K562 (cell line): ENCODE measurements around the gene COLQ. TPM values are rescaled to one million over a fixed set of nuclear protein-coding genes. Genes with fewer than 3 reads are reported as not detected.
A peak's percentile ranks its signal among the peaks of the same experiment; 100 is the strongest.

Source experiments
- C11orf30 ChIP-seq: fragments of 450-650 bp; IDR thresholded peaks from 2 replicates; pipeline ENCODE4 v1.6.1; 2016; ENCODE audit warnings: low read depth, mild to moderate bottlenecking
- ESRRA ChIP-seq: fragments of 450-650 bp; IDR thresholded peaks from 2 replicates; pipeline ENCODE4 v1.6.1; 2014; ENCODE audit warnings: low read depth, mild to moderate bottlenecking, moderate library complexity, borderline replicate concordance
- ETV5 ChIP-seq: sonication (generic); formaldehyde crosslinking; IDR thresholded peaks from 2 replicates; pipeline ENCODE4 v1.4.0; 2020; ENCODE audit warnings: low read depth, mild to moderate bottlenecking, missing genetic modification reagents
- FOS ChIP-seq: IDR thresholded peaks from 3 replicates; pipeline ENCODE4 v1.6.1; 2011; ENCODE audit not compliant: insufficient read length; ENCODE audit errors: extremely low read depth
- HINFP ChIP-seq: fragments of 450-650 bp; conservative IDR thresholded peaks from 2 replicates; pipeline ENCODE4 v1.6.1; 2016; ENCODE audit warnings: missing genetic modification characterization, low read depth, mild to moderate bottlenecking, control low read depth, missing compliant biosample characterization
- KDM5B ChIP-seq: fragments of 200-600 bp; sonication (generic); IDR thresholded peaks from 2 replicates; pipeline ENCODE4 v1.6.1; 2012; ENCODE audit warnings: low read depth, mild to moderate bottlenecking, moderate library complexity, low read length, control low read depth, inconsistent platforms; ENCODE audit not compliant: insufficient replicate concordance
- MCM7 ChIP-seq, 2 experiments: fragments of 450-650 bp; IDR thresholded peaks; 2 replicates each; pipeline ENCODE4 v1.6.1; 2016 to 2018
- NCOA6 ChIP-seq: fragments of 450-650 bp; IDR thresholded peaks from 2 replicates; pipeline ENCODE4 v1.6.1; 2017; ENCODE audit warnings: mild to moderate bottlenecking
- NCOR1 ChIP-seq: fragments of 450-650 bp; IDR thresholded peaks from 2 replicates; pipeline ENCODE4 v1.6.1; 2016; ENCODE audit warnings: mild to moderate bottlenecking, moderate library complexity
- PREB ChIP-seq: sonication (generic); formaldehyde crosslinking; IDR thresholded peaks from 2 replicates; pipeline ENCODE4 v1.8.1; 2023; ENCODE audit warnings: mild to moderate bottlenecking, missing genetic modification reagents
- SIX5 ChIP-seq, 2 experiments: IDR thresholded peaks; 2 replicates each; pipeline ENCODE4 v1.6.1; 2011; ENCODE audit warnings: low read length in 2 of 2, borderline replicate concordance in 1 of 2, low read depth in 1 of 2, mild to moderate bottlenecking in 1 of 2, moderate library complexity in 1 of 2; ENCODE audit not compliant: insufficient read depth in 1 of 2
- SP1 ChIP-seq: sonication (generic); formaldehyde crosslinking; IDR thresholded peaks from 2 replicates; pipeline ENCODE4 v1.8.1; 2022; ENCODE audit warnings: mild to moderate bottlenecking, missing genetic modification reagents
- SREBF2 ChIP-seq: sonication (generic); formaldehyde crosslinking; IDR thresholded peaks from 2 replicates; pipeline ENCODE4 v1.4.0; 2020; ENCODE audit warnings: mild to moderate bottlenecking, missing genetic modification reagents
- TCFL5 ChIP-seq: fragments of 250-450 bp; sonication (Bioruptor Pico); conservative IDR thresholded peaks from 2 replicates; pipeline ENCODE4 v1.6.1; 2021; ENCODE audit warnings: mild to moderate bottlenecking, moderate library complexity, matching md5 sums
- TFE3 ChIP-seq: fragments of 450-650 bp; formaldehyde crosslinking; IDR thresholded peaks from 2 replicates; pipeline ENCODE4 v1.4.0; 2020; ENCODE audit warnings: mild to moderate bottlenecking, mixed read lengths
- U2AF2 ChIP-seq: fragments of 200-400 bp; formaldehyde crosslinking; optimal IDR thresholded peaks from 2 replicates; pipeline ENCODE3; 2017; ENCODE audit warnings: low read depth, mild to moderate bottlenecking, low read length
- ZBTB12 ChIP-seq: fragments of 250-450 bp; sonication (Bioruptor Pico); IDR thresholded peaks from 2 replicates; pipeline ENCODE4 v1.4.0; 2020
- ZNF143 ChIP-seq: sonication (generic); formaldehyde crosslinking; IDR thresholded peaks from 2 replicates; pipeline ENCODE4 v1.9.0; 2022; ENCODE audit warnings: mild to moderate bottlenecking, missing genetic modification reagents
- ZNF174 ChIP-seq: fragments of 250-450 bp; sonication (Bioruptor Pico); IDR thresholded peaks from 2 replicates; pipeline ENCODE4 v1.4.0; 2020; ENCODE audit warnings: mild to moderate bottlenecking
- ZNF224 ChIP-seq: sonication (generic); formaldehyde crosslinking; IDR thresholded peaks from 2 replicates; pipeline ENCODE4 v1.8.0; 2022; ENCODE audit warnings: mild to moderate bottlenecking, missing genetic modification reagents
- ZNF23 ChIP-seq: fragments of 250-450 bp; sonication (Bioruptor Pico); IDR thresholded peaks from 2 replicates; pipeline ENCODE4 v1.4.0; 2020; ENCODE audit warnings: mild to moderate bottlenecking
- ZNF239 ChIP-seq: fragments of 250-450 bp; sonication (Bioruptor Pico); IDR thresholded peaks from 2 replicates; pipeline ENCODE4 v1.4.0; 2020; ENCODE audit warnings: mild to moderate bottlenecking
- ZNF316 ChIP-seq: fragments of 450-650 bp; IDR thresholded peaks from 2 replicates; pipeline ENCODE4 v1.6.1; 2016
- polyA plus RNA-seq, 8 experiments: library from polyadenylated mRNA; depleted of rRNA in 4 of 8; stranded (reverse) in 5 of 8; unstranded in 3 of 8; fragments of >200 nt; fragmentation: Nextera tagmentation in 2 of 8; fragmentation: Illumina TruSeq in 1 of 8; extraction: Ambion mirVana in 2 of 8; extraction: Trizol in 1 of 8; gene quantifications; 2 replicates each; pipeline versions ENCODE4 v1.2.1 to v1.2.3, GENCODE V29; 2011 to 2014; ENCODE audit warnings: inconsistent platforms in 1 of 8, missing spikeins in 1 of 8
- total RNA-seq, 7 experiments: library from RNA; depleted of rRNA in 6 of 7; stranded (reverse); fragments of >200 nt in 6 of 7; fragmentation: Illumina TruSeq in 2 of 7; extraction: Trizol in 2 of 7; gene quantifications; 2 replicates each; pipeline versions ENCODE4 v1.2.1 to v1.2.3, GENCODE V29; 2011 to 2021; ENCODE audit warnings: low replicate concordance in 1 of 7

The COLQ gene
- total and polyA plus RNA-seq, 9 of the 15 experiments (the other 6 are each of a cell fraction or from before 2014, with no cell fraction given), result 0.04 to 0.36 (median 0.27) TPM; not detected in 4

GRCh38 chr3:15427182-15427880, 94.2 kb downstream of the COLQ start, which contains the start of the genes EAF1 and METTL6 (continued):
- TF ChIP-seq ZNF316, result no peak
- no peak for TF ChIP-seq NCOA6
- no peak for TF ChIP-seq ZNF174
- TF ChIP-seq ZBTB12 (CRISPR knock-in tag), result no peak
- no peak for TF ChIP-seq SIX5 (IDR thresholded peaks at IDR 0.05; ENCODE audit: borderline replicate concordance in 1 of 2, insufficient read depth in 1 of 2, low read depth in 1 of 2, low read length in 2 of 2)
- no peak for TF ChIP-seq HINFP (tag)
- TF ChIP-seq ESRRA, result peak; percentile 22; the same call in 1 of the 2 replicates
- TF ChIP-seq SREBF2 (CRISPR knock-in tag), result no peak
- TF ChIP-seq ETV5, result peak; percentile 87; the same call in 1 of the 2 replicates
- no peak for TF ChIP-seq ZNF239 (CRISPR knock-in tag)
- peak; percentile 94 for TF ChIP-seq C11orf30
- no peak for TF ChIP-seq FOS
- TF ChIP-seq NCOR1, result no peak
- no peak for TF ChIP-seq TFE3 (CRISPR knock-in tag)
- no peak for TF ChIP-seq U2AF2
- no peak for TF ChIP-seq ZNF143 (CRISPR knock-in tag)
- TF ChIP-seq PREB (CRISPR knock-in tag), result no peak; the same call in 1 of the 2 replicates
- TF ChIP-seq ZNF224, result no peak
- TF ChIP-seq ZNF23 (CRISPR knock-in tag), result no peak
- peak; percentile 66 for TF ChIP-seq SP1 (CRISPR knock-in tag)
- no peak for TF ChIP-seq MCM7 (IDR thresholded peaks at IDR 0.05)
- peak; percentile 88 for TF ChIP-seq KDM5B
- TF ChIP-seq TCFL5 (CRISPR knock-in tag), result no peak
